ENCODE results near the gene MYO1D.

DNA sequence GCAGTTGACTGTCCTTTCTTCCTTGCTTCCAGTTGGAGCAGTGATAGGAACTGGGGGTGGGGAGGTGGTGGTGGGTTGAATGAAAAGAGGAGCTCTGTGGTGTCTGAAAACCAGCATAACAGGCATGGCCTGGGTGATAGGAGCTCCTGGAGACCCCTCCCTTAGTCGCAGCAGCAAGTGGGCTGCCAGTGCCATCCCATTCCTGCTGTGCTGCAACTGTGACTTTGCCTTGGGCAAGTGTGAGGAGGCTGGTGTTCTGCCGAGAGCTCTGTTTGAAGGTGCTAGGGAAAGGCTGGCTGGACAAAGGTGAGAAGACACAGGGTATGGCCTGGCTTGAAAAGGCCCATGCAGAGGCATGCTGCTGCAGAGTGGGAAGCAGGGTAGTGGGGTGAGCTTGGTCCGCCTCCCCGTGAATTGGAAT is 392.9 kb downstream of the MYO1D start:
- no peak for TF ChIP-seq FOXK2 (IDR thresholded peaks at IDR 0.05)
- TF ChIP-seq BHLHE40 (IDR thresholded peaks at IDR 0.05; ENCODE audit: borderline replicate concordance): no peak
- TF ChIP-seq SP1 (IDR thresholded peaks at IDR 0.05): no peak
- TF ChIP-seq LEF1 (IDR thresholded peaks at IDR 0.05; ENCODE audit: borderline replicate concordance): no peak
